Keratinocyte (primary cell): Measurements from ENCODE around the gene KRTAP24-1. TPM values are rescaled to one million over a fixed set of nuclear protein-coding genes. Genes with fewer than 3 reads are reported as not detected.

Experiments
- DNase-seq: peaks from one replicate; pipeline ENCODE4 v3.0.0-alpha.2; 2011; ENCODE audit warnings: low read depth, missing footprints, low spot score
- FAIRE-seq: peaks from 2 replicates; lab custom pipeline; 2011; peaks lifted over from hg19 to GRCh38; lab: Jason Lieb, UNC
- H2AFZ ChIP-seq: 2 replicates; pipeline ENCODE4 v1.6.0; 2012; ENCODE audit warnings: low read length, control low read depth, inconsistent platforms; ENCODE audit not compliant: control insufficient read depth
- H3K27ac ChIP-seq: 2 replicates; pipeline ENCODE4 v1.5.1; 2011; ENCODE audit warnings: low read length; ENCODE audit not compliant: control insufficient read depth, insufficient read depth
- H3K27me3 ChIP-seq: 3 replicates; pipeline ENCODE4 v1.6.0; 2011; ENCODE audit warnings: low read length; ENCODE audit not compliant: control insufficient read depth, insufficient read depth; ENCODE audit errors: extremely low read depth
- H3K36me3 ChIP-seq, 2 experiments: 2 replicates in 1 of 2; 3 replicates in 1 of 2; pipeline ENCODE4 v1.5.1; 2011; ENCODE audit warnings: low read length in 2 of 2, mild to moderate bottlenecking in 1 of 2; ENCODE audit not compliant: control insufficient read depth in 2 of 2, insufficient read depth in 2 of 2; ENCODE audit errors: extremely low read depth in 1 of 2
- H3K4me1 ChIP-seq: 3 replicates; pipeline ENCODE4 v1.5.1; 2011; ENCODE audit warnings: low read length; ENCODE audit not compliant: control insufficient read depth, insufficient read depth; ENCODE audit errors: extremely low read depth
- H3K4me2 ChIP-seq: 3 replicates; pipeline ENCODE4 v1.6.0; 2011; ENCODE audit warnings: low read depth, low read length; ENCODE audit not compliant: control insufficient read depth, insufficient read depth; ENCODE audit errors: extremely low read depth
- H3K4me3 ChIP-seq, 3 experiments: fragments of 200-600 bp in 1 of 3; sonication (generic) in 1 of 3; 2 replicates in 2 of 3; 3 replicates in 1 of 3; pipeline ENCODE4 v1.5.1; 2011 to 2016; ENCODE audit warnings: low read length in 3 of 3, mild to moderate bottlenecking in 3 of 3, control low read depth in 2 of 3, inconsistent platforms in 1 of 3, low read depth in 1 of 3, mixed read lengths in 1 of 3, mixed run types in 1 of 3, moderate library complexity in 1 of 3; ENCODE audit not compliant: control insufficient read depth in 2 of 3, insufficient read depth in 2 of 3; ENCODE audit errors: extremely low read depth in 1 of 3
- H3K79me2 ChIP-seq: 2 replicates; pipeline ENCODE4 v1.6.0; 2012; ENCODE audit warnings: low read length; ENCODE audit not compliant: control insufficient read depth, insufficient read depth
- H3K9ac ChIP-seq: 3 replicates; pipeline ENCODE4 v1.6.0; 2011; ENCODE audit warnings: low read length; ENCODE audit not compliant: control insufficient read depth, insufficient read depth; ENCODE audit errors: extremely low read depth
- H3K9me1 ChIP-seq: 3 replicates; pipeline ENCODE4 v1.6.0; 2011; ENCODE audit warnings: low read length; ENCODE audit not compliant: control insufficient read depth, insufficient read depth; ENCODE audit errors: extremely low read depth
- H3K9me3 ChIP-seq: 2 replicates; pipeline ENCODE4 v1.5.1; 2012; ENCODE audit warnings: low read depth, low read length; ENCODE audit not compliant: control insufficient read depth
- H4K20me1 ChIP-seq: 3 replicates; pipeline ENCODE4 v1.6.0; 2011; ENCODE audit warnings: low read length; ENCODE audit not compliant: control insufficient read depth, insufficient read depth; ENCODE audit errors: extremely low read depth
- EZH2 ChIP-seq: IDR thresholded peaks from one replicate; pipeline ENCODE4 v1.6.1; 2012; ENCODE audit warnings: inconsistent platforms, mild to moderate bottlenecking, low read length, moderate library complexity
- dilution Hi-C: fragments of 300-500 bp; cut with MboI; formaldehyde crosslinking; loops from one replicate; pipeline ENCODE4 v1.7.0; 2020; ENCODE audit warnings: low sequenced_read_pairs; ENCODE audit not compliant: extremely low pct_ligation_motif_present
- polyA plus RNA-seq, 5 experiments: library from polyadenylated mRNA; depleted of rRNA in 3 of 5; stranded (reverse) in 3 of 5; stranded (forward) in 1 of 5; unstranded in 1 of 5; fragments of >200 nt; gene quantifications; 1 replicate in 1 of 5; 2 replicates in 3 of 5; 3 replicates in 1 of 5; pipeline versions ENCODE4 v1.2.1 to v1.2.3, GENCODE V29; 2011 to 2012; ENCODE audit warnings: missing spikeins in 2 of 5, low read depth in 1 of 5, low replicate concordance in 1 of 5
- TF ChIP-seq, protein P1 (sequence below), 3 experiments: IDR thresholded peaks in 1 of 3; conservative IDR thresholded peaks in 1 of 3; optimal IDR thresholded peaks in 1 of 3; 2 replicates in 2 of 3; 3 replicates in 1 of 3; pipeline versions ENCODE3 to v1.5.1; 2011; ENCODE audit warnings: low read length in 3 of 3, mild to moderate bottlenecking in 3 of 3, moderate library complexity in 2 of 3, control low read depth in 1 of 3, inconsistent platforms in 1 of 3; ENCODE audit not compliant: insufficient read depth in 2 of 3; ENCODE audit errors: extremely low read depth in 1 of 3

The KRTAP24-1 gene
- polyA plus RNA-seq, 1 donor (not counting 4 experiments of a cell fraction or from before 2014, with no cell fraction given): not detected

DNA sequence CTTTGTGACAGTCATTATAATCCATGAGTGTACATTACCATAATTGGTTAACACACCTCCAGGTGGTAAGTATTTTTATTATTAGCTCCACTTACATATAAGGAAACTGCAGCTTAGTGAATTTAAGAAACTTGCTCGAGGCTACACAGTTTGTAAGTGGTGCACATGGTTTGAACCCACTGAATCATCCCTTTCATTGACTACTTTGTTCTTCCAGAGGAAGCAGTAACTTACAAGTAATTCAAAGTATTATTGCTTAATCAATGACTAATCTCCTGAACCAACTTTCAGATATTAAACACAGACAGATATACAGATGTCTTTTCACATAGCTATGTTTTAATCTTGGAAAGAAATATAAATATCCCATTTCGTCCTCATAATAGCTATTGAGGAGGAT lies 48.1 kb downstream of the KRTAP24-1 start:
- no peaks in the 10 kb centered on the region for H3K36me3 ChIP-seq
- no peak overlapping the region for H3K4me3 ChIP-seq
- dilution Hi-C loops: no loop called here
- H4K20me1 ChIP-seq: no peaks in the 10 kb centered on the region
- FAIRE-seq (peak; percentile 74), DNase-seq (peak; percentile 88)
- H3K9me1 ChIP-seq: no peaks in the 10 kb centered on the region
- H3K9ac ChIP-seq: no peak overlapping the region
- peaks cover 16% of the 10 kb centered on the region for H3K4me1 ChIP-seq
- H3K27me3 ChIP-seq: no peaks in the 10 kb centered on the region
- peak overlapping the region; percentile 65 for H3K27ac ChIP-seq
- H3K9me3 ChIP-seq: no peaks in the 10 kb centered on the region
- no peak for TF ChIP-seq EZH2
- TF ChIP-seq, protein P1, sequence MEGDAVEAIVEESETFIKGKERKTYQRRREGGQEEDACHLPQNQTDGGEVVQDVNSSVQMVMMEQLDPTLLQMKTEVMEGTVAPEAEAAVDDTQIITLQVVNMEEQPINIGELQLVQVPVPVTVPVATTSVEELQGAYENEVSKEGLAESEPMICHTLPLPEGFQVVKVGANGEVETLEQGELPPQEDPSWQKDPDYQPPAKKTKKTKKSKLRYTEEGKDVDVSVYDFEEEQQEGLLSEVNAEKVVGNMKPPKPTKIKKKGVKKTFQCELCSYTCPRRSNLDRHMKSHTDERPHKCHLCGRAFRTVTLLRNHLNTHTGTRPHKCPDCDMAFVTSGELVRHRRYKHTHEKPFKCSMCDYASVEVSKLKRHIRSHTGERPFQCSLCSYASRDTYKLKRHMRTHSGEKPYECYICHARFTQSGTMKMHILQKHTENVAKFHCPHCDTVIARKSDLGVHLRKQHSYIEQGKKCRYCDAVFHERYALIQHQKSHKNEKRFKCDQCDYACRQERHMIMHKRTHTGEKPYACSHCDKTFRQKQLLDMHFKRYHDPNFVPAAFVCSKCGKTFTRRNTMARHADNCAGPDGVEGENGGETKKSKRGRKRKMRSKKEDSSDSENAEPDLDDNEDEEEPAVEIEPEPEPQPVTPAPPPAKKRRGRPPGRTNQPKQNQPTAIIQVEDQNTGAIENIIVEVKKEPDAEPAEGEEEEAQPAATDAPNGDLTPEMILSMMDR (optimal IDR thresholded peaks at IDR 0.05 in 1 of 3, IDR thresholded peaks at IDR 0.05 in 1 of 3, conservative IDR thresholded peaks at IDR 0.05 in 1 of 3; ENCODE audit: extremely low read depth in 1 of 3, insufficient read depth in 2 of 3, low read length in 3 of 3): no peak
- no peaks in the 10 kb centered on the region for H3K79me2 ChIP-seq
- no peak overlapping the region for H2AFZ ChIP-seq
- peak overlapping the region; percentile 55 for H3K4me2 ChIP-seq

DNA sequence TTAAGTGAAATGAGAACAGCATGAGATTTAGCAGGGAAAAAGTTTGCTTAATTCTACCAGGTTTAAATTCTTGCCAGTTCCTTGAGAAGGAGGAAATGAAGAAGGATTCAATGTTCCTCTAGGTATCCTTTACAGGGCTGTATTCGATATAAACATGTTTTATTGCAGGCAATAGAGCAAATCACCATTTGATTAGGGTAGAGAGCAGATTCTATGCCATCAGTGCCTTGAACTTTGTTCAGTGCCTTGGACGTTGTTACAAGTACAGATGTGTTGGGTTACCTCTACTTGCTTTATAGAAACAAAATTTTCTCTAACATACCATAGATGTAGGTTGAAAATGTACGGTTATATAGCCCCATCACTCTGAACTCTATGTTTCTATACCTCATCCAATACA lies 48.7 kb downstream of the KRTAP24-1 start:
- no peak for FAIRE-seq
- no peaks in the 10 kb centered on the region for H3K36me3 ChIP-seq
- H2AFZ ChIP-seq: no peak overlapping the region
- H3K79me2 ChIP-seq: no peaks in the 10 kb centered on the region
- peaks cover 16% of the 10 kb centered on the region for H3K4me1 ChIP-seq
- no peak for TF ChIP-seq EZH2
- TF ChIP-seq, protein P1 (optimal IDR thresholded peaks at IDR 0.05 in 1 of 3, IDR thresholded peaks at IDR 0.05 in 1 of 3, conservative IDR thresholded peaks at IDR 0.05 in 1 of 3; ENCODE audit: extremely low read depth in 1 of 3, insufficient read depth in 2 of 3, low read length in 3 of 3): no peak
- H3K27ac ChIP-seq: peak overlapping the region; percentile 65
- H3K4me3 ChIP-seq: no peak overlapping the region
- DNase-seq: no peak
- H3K27me3 ChIP-seq: no peaks in the 10 kb centered on the region
- no peak overlapping the region for H3K4me2 ChIP-seq
- H3K9me3 ChIP-seq: no peaks in the 10 kb centered on the region
- H4K20me1 ChIP-seq: no peaks in the 10 kb centered on the region
- no peak overlapping the region for H3K9ac ChIP-seq
- dilution Hi-C loops: no loop called here
- no peaks in the 10 kb centered on the region for H3K9me1 ChIP-seq
